ENCODE results near the gene ZNF766.

DNA sequence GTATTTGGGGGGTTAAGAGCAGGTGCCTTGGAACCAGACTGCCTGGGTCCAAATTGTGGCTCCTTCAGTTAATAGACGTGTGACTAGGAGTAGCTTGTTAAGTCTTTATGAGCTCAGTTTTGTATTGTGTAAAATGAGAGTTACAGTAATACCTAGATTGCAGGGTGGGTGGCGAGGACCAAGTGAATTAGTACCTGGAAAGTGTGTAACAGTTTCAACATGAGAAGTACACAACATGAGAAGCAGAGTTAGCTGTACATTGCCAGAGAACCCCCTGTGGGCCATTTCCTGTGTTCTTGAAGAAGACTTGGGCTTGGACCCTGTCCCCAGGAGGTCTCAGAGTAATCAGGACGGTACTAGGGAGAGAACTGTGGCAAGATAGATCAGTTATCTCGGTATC, 42.7 kb upstream of the ZNF766 start:
- TF ChIP-seq, protein P1, sequence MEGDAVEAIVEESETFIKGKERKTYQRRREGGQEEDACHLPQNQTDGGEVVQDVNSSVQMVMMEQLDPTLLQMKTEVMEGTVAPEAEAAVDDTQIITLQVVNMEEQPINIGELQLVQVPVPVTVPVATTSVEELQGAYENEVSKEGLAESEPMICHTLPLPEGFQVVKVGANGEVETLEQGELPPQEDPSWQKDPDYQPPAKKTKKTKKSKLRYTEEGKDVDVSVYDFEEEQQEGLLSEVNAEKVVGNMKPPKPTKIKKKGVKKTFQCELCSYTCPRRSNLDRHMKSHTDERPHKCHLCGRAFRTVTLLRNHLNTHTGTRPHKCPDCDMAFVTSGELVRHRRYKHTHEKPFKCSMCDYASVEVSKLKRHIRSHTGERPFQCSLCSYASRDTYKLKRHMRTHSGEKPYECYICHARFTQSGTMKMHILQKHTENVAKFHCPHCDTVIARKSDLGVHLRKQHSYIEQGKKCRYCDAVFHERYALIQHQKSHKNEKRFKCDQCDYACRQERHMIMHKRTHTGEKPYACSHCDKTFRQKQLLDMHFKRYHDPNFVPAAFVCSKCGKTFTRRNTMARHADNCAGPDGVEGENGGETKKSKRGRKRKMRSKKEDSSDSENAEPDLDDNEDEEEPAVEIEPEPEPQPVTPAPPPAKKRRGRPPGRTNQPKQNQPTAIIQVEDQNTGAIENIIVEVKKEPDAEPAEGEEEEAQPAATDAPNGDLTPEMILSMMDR (conservative IDR thresholded peaks at IDR 0.05; ENCODE audit: low read depth, low read length) = no peak
- no peak for TF ChIP-seq EZH2 (IDR thresholded peaks at IDR 0.05; ENCODE audit: borderline replicate concordance, low read depth, low read length, poor library complexity, severe bottlenecking)
